Hepatocyte (in vitro differentiated cells): Measurements from ENCODE around the gene SYT14.

Experiments
- CTCF ChIP-seq: fragments of 200-600 bp; sonication (generic); IDR thresholded peaks from 2 replicates; pipeline ENCODE4 v1.5.1; 2016; ENCODE audit warnings: antibody characterized with exemption, mild to moderate bottlenecking; ENCODE audit not compliant: poor library complexity
- EZH2 ChIP-seq: fragments of 200-600 bp; sonication (generic); IDR thresholded peaks from 2 replicates; pipeline ENCODE4 v1.6.1; 2016; ENCODE audit warnings: antibody characterized with exemption, mild to moderate bottlenecking, borderline replicate concordance
- EZH2phosphoT487 ChIP-seq: fragments of 200-600 bp; sonication (generic); IDR thresholded peaks from one replicate; pipeline ENCODE4 v1.6.1; 2018; ENCODE audit warnings: antibody characterized with exemption, mild to moderate bottlenecking, low read depth, moderate library complexity; ENCODE audit not compliant: unreplicated experiment, severe bottlenecking

GRCh38 chr1:210129092-210129491, 191.1 kb downstream of the SYT14 start:
- no peak for TF ChIP-seq CTCF
- TF ChIP-seq EZH2 = no peak
- TF ChIP-seq EZH2phosphoT487 = no peak
